Putamen (tissue), 1 donor: ENCODE results near the gene STXBP5.

ENCODE experiments used
- DNase-seq: peaks from one replicate; pipeline ENCODE4 v3.0.0-alpha.2; 2016; ENCODE audit warnings: low spot score

STXBP5 gene

GRCh38 chr6:147211349-147211748 lies 7.1 kb downstream of the STXBP5 start:
- no peak for DNase-seq

DNA sequence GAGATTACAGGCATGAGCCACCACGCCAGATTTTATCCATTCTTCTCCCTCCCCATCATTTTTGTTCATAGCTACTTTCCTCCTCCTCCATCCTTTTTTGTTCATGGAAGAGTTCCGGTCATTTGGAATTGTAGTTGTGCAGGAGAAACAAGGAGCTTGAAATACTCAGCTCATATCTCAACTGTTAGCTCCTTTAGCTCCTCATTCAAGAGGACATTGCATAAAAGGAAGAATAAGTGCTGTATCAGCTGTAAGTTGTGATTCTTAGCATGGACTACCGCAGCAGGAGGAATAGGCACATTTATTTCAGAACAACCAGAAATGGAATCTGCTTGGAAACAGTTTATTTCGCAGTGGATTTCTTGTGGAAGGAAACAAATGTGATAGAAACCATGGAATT lies 7.6 kb downstream of the STXBP5 start:
- no peak for DNase-seq

- DNase-seq, result no peak
Observed at GRCh38 chr6:147212622-147213021, 8.4 kb downstream of the STXBP5 start.

- DNase-seq, result no peak
Observed at GRCh38 chr6:147213772-147214171, 9.6 kb downstream of the STXBP5 start.

DNA sequence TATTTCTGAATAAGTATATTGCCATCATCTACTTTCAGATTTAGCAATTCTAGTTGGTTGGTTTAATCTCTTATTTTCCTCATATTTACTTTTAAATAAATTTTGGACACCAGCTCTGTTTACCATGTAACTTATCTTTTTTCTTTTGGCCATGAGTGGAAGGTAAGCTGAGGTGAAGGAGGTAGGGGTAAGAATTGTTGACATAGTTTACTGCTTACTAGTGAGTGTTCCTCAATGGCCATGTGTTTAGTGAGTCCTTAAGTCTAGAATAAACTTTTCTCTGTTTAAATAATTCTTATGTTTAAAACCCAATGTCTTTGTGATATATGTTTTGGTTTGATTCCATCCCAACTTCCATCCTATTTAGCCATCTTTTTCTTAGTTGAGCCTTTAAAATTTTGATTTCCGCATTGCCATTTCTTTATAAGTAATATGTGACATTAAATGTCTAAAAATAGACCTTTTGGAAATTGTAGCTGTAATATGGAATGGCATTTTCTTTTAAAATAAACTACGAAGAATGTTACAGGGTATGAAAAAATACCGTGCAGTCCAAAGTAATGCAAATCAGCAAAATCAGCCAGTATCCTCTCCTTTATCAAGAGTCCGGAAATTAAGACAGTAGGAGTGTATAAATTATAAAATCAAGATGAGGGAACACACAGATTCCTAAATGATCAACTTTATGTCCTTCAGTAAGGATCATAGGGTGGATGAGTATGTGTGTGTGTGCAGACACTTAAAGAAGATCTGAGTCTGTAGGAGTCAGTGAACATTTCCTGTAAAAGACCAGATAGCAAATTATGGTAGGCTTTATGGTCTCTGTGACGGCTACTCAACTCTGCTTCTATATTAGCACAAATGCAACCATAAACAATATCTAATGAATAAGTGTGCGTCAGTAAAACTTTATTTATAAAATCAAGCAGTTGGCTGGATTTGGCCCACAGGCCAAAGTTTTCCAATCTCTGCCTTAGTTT lies 10.3 kb downstream of the STXBP5 start:
- no peak for DNase-seq

DNA sequence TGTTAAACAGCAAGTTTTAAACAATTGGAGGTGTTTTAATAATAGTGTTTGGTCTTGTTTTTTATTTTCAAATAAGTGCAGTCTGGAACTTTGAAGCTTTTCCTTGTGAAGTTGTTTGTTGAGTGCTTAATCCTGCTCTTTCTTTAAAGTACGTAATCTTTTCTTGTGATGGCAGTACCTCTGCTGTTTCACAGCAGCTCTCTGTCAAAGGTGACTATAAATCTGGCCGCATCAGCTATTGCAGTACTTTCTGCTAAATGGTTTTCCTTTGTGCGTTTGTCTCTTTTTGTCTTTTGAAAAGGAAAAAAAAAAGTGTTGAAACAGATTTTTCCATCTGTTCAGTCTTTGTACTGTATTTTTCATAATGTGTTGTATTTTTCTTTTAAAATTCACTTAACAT lies 12.7 kb downstream of the STXBP5 start:
- DNase-seq, result no peak

DNA sequence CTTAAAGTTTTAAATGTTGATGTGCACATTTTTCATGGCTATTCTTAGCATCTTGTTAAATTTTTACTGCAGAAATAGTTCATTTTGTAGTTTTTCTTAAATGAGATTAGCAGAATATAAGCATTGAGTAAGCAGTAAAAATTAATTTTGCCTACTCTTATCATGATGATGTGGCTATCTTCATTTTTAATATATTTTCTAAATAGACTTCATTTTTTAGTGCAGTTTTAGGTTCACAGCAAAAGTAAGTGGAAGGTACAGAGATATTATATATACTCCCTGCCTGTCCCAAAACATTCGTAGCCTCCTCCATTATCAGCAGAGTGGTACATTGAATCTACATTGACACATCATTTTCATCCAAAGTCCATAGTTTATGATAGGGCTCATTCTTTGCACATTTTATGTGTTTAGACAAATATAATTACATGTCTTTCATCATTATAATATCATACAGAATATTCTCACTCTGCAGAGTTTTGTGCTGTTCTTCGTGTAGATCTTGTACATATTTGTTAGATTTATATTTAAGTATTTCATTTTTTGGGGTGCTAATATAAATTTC lies 13.7 kb downstream of the STXBP5 start:
- no peak for DNase-seq

- no peak for DNase-seq
Observed at GRCh38 chr6:147218797-147219196, 14.6 kb downstream of the STXBP5 start.

DNA sequence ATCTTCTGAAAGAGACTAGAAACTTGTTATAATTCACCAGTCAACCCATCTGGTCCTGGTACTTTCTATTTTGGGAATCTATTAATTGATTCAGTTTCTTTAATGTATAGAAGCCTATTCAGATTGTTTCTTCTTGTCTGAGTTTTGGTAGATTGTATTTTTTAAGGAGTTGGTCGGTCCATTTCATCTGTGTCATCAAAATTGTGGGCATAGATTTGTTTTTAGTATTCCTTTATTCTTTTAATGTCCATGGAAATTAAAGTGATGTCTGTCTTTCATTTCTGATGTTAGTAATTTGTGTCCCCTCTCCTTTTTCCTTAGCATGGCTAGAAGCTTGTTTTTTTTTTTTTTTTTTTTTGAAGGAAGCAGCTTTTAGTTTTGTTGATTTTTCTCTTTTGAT lies 15.2 kb downstream of the STXBP5 start:
- no peak for DNase-seq

GRCh38 chr6:147220345-147220744 lies 16.1 kb downstream of the STXBP5 start:
- no peak for DNase-seq

- no peak for DNase-seq
Observed at GRCh38 chr6:147221739-147222138, 17.5 kb downstream of the STXBP5 start.

- DNase-seq, result no peak
Observed at GRCh38 chr6:147222160-147222838, 18.1 kb downstream of the STXBP5 start.

DNA sequence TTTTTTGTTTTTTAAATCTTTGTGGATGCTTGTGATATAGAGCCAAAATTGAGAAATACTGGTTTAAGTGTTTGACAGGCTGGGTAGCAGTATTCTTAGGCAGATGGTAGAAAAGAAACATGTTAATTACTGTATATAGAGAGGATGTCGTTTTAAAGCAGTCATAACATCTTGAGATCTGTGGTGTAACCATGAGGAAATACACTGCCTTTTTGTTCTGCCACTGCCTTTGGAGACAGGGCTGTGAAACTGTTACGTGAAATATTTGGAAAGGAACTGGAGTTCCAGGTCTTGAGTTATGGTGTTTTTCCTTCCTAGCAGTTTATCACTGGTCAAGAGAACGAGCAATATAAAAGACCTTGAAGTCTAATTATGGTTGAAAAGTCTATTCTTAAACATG lies 19.5 kb downstream of the STXBP5 start:
- DNase-seq, result no peak

GRCh38 chr6:147226163-147226724 lies 22.0 kb downstream of the STXBP5 start:
- no peak for DNase-seq

- no peak for DNase-seq
Observed at GRCh38 chr6:147226877-147227276, 22.7 kb downstream of the STXBP5 start.

GRCh38 chr6:147227770-147228320 lies 23.6 kb downstream of the STXBP5 start:
- DNase-seq, result no peak

- no peak for DNase-seq
Observed at GRCh38 chr6:147231589-147231988, 27.4 kb downstream of the STXBP5 start.

- DNase-seq, result no peak
Observed at GRCh38 chr6:147234685-147235084, 30.5 kb downstream of the STXBP5 start.

DNA sequence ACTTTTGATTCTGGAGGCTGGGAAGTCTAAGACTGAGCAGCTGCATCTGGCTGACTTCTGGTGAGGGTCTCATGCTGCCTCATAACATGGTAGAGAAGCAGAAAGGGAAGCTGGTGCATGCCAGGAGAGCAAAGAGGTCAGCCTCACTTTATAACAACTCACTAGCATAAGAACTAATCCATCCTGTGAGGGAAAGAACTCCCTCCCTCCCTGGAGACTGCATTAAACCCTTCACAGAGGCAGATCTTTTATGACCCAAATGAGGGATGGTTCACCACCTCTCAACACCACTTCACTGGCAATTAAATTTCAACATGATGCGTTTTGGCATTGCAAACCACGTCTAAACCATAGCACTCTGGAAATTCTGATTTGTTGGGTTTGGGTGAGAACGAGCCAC lies 33.9 kb downstream of the STXBP5 start:
- no peak for DNase-seq

DNA sequence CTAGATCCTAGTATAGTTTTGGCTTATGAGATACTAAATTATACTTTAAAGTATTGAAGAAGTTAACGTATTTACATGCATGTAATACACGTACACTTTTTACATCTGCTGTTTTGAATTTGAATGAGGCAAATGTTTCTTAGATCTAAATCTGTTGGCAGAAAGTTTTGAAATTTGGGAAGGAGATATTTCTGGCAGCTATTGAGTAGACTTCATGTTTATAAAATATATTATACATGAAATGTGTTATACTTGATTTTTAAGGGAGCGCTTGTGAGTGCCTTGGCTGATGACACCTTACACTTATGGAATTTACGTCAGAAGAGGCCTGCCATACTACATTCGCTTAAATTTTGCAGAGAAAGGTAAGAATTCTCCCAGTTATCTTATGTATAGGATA lies 34.7 kb downstream of the STXBP5 start:
- no peak for DNase-seq

DNA sequence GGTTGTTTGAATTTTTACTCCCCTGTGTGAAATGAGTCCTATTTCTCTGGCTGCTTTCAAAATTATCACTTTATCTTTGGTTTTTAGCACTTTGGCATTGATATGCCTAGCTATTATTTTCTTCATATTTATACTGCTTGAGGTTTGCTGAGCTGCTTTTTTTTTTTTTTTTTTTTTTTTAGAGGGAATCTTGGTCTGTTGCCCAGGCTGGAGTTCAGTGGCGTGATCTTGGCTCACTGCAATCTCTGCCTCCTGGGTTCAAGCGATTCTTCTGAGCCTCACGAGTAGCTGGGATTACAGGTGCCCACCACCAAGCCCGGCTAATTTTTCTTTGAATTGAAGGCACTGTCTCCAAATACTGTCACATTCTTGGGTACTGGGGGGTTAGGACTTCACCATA lies 40.6 kb downstream of the STXBP5 start:
- no peak for DNase-seq

- no peak for DNase-seq
Observed at GRCh38 chr6:147245693-147246092, 41.5 kb downstream of the STXBP5 start.
